Glomerular visceral epithelial cell (primary cell): ENCODE data around the gene HOXA10.
A peak's percentile ranks its signal among the peaks of the same experiment; 100 is the strongest.

Experiments
- DNase-seq: peaks from one replicate; pipeline ENCODE4 v3.0.0-alpha.2; 2016; ENCODE audit errors: extremely low spot score

HOXA10 gene

GRCh38 chr7:27146491-27147198, 27.5 kb downstream of the HOXA10 start:
- no peak for DNase-seq

- no peak for DNase-seq
Measured at GRCh38 chr7:27145914-27146412, 28.2 kb downstream of the HOXA10 start.

- no peak for DNase-seq
Measured at GRCh38 chr7:27145165-27145913, 28.8 kb downstream of the HOXA10 start.

GRCh38 chr7:27144781-27145164, 29.3 kb downstream of the HOXA10 start:
- DNase-seq: no peak

GRCh38 chr7:27143950-27144780, 30.0 kb downstream of the HOXA10 start:
- no peak for DNase-seq

- DNase-seq: peak; percentile 94
Measured at GRCh38 chr7:27143023-27143949, 30.8 kb downstream of the HOXA10 start, which contains the start of gene HOXA5. Gene HOXA5, minus strand, starts transcription at chr7:27143681. Its CDS starts 74 bp downstream, at chr7:27143607.

GRCh38 chr7:27142580-27143022, 31.5 kb downstream of the HOXA10 start:
- DNase-seq: no peak

- peak; percentile 64 for DNase-seq
Measured at GRCh38 chr7:27141923-27142579, 32.1 kb downstream of the HOXA10 start.

GRCh38 chr7:27141137-27141922, 32.8 kb downstream of the HOXA10 start:
- DNase-seq: no peak

GRCh38 chr7:27140126-27140857, 33.8 kb downstream of the HOXA10 start:
- no peak for DNase-seq

- no peak for DNase-seq
Measured at GRCh38 chr7:27139334-27140125, 34.6 kb downstream of the HOXA10 start.

- DNase-seq: no peak
Measured at GRCh38 chr7:27138985-27139333, 35.2 kb downstream of the HOXA10 start.

- DNase-seq: no peak
Measured at GRCh38 chr7:27138472-27138871, 35.6 kb downstream of the HOXA10 start.

- DNase-seq: no peak
Measured at GRCh38 chr7:27137640-27138315, 36.3 kb downstream of the HOXA10 start.

GRCh38 chr7:27134392-27134791, 39.7 kb downstream of the HOXA10 start:
- DNase-seq: peak; percentile 77

GRCh38 chr7:27133409-27134231, 40.5 kb downstream of the HOXA10 start:
- DNase-seq: no peak

- no peak for DNase-seq
Measured at GRCh38 chr7:27132978-27133377, 41.1 kb downstream of the HOXA10 start.
